ENCODE results near the gene CDS2.

Gene CDS2

GRCh38 chr20:5145365-5146098 is 18.7 kb downstream of the CDS2 start:
- TF ChIP-seq POLR2AphosphoS5 (IDR thresholded peaks at IDR 0.05; ENCODE audit: low read depth, low read length) (no peak), SIN3A (IDR thresholded peaks at IDR 0.05; ENCODE audit: borderline replicate concordance, insufficient read depth, low read length) (no peak), FOXP2 (optimal IDR thresholded peaks at IDR 0.05; ENCODE audit: borderline replicate concordance, extremely low read depth, extremely low read length, insufficient read depth) (no peak), REST (IDR thresholded peaks at IDR 0.05; ENCODE audit: insufficient read depth in 1 of 2, low read depth in 2 of 2, low read length in 2 of 2) (no peak), TAF1 (IDR thresholded peaks at IDR 0.05; ENCODE audit: borderline replicate concordance, insufficient read depth, low read length) (no peak)

- TF ChIP-seq REST (IDR thresholded peaks at IDR 0.05; ENCODE audit: insufficient read depth in 1 of 2, low read depth in 2 of 2, low read length in 2 of 2) (no peak), SIN3A (IDR thresholded peaks at IDR 0.05; ENCODE audit: borderline replicate concordance, insufficient read depth, low read length) (no peak), FOXP2 (optimal IDR thresholded peaks at IDR 0.05; ENCODE audit: borderline replicate concordance, extremely low read depth, extremely low read length, insufficient read depth) (no peak), TAF1 (IDR thresholded peaks at IDR 0.05; ENCODE audit: borderline replicate concordance, insufficient read depth, low read length) (no peak), POLR2AphosphoS5 (IDR thresholded peaks at IDR 0.05; ENCODE audit: low read depth, low read length) (no peak)
Measured at GRCh38 chr20:5146099-5146668, 19.4 kb downstream of the CDS2 start.

GRCh38 chr20:5146871-5147592 is 20.2 kb downstream of the CDS2 start:
- TF ChIP-seq POLR2AphosphoS5 (IDR thresholded peaks at IDR 0.05; ENCODE audit: low read depth, low read length) (no peak), REST (IDR thresholded peaks at IDR 0.05; ENCODE audit: insufficient read depth in 1 of 2, low read depth in 2 of 2, low read length in 2 of 2) (no peak), TAF1 (IDR thresholded peaks at IDR 0.05; ENCODE audit: borderline replicate concordance, insufficient read depth, low read length) (no peak), FOXP2 (optimal IDR thresholded peaks at IDR 0.05; ENCODE audit: borderline replicate concordance, extremely low read depth, extremely low read length, insufficient read depth) (no peak), SIN3A (IDR thresholded peaks at IDR 0.05; ENCODE audit: borderline replicate concordance, insufficient read depth, low read length) (no peak)

GRCh38 chr20:5148581-5148980 is 21.8 kb downstream of the CDS2 start:
- TF ChIP-seq TAF1 (IDR thresholded peaks at IDR 0.05; ENCODE audit: borderline replicate concordance, insufficient read depth, low read length) (no peak), SIN3A (IDR thresholded peaks at IDR 0.05; ENCODE audit: borderline replicate concordance, insufficient read depth, low read length) (no peak), REST (IDR thresholded peaks at IDR 0.05; ENCODE audit: insufficient read depth in 1 of 2, low read depth in 2 of 2, low read length in 2 of 2) (no peak), FOXP2 (optimal IDR thresholded peaks at IDR 0.05; ENCODE audit: borderline replicate concordance, extremely low read depth, extremely low read length, insufficient read depth) (no peak), POLR2AphosphoS5 (IDR thresholded peaks at IDR 0.05; ENCODE audit: low read depth, low read length) (no peak)

Measured in PFSK-1 (cell line).